HG02970 (cell line): ENCODE data around the gene FAM219A.
"Not testable (repeated sequence)": the region's sequence is repeated elsewhere in the genome, so short reads cannot be mapped to it uniquely, and the experiment has no call there.

Experiments used
- ATAC-seq: cut with Tn5 transposase; IDR thresholded peaks from one replicate; pipeline ENCODE4 v1.9.1; 2021; ENCODE audit warnings: mild to moderate bottlenecking, moderate library complexity, moderate number of reproducible peaks; ENCODE audit not compliant: unreplicated experiment, low FRiP score

Gene FAM219A

GRCh38 chr9:34379334-34380033 lies 78.9 kb downstream of the FAM219A start:
- no peak for ATAC-seq

DNA sequence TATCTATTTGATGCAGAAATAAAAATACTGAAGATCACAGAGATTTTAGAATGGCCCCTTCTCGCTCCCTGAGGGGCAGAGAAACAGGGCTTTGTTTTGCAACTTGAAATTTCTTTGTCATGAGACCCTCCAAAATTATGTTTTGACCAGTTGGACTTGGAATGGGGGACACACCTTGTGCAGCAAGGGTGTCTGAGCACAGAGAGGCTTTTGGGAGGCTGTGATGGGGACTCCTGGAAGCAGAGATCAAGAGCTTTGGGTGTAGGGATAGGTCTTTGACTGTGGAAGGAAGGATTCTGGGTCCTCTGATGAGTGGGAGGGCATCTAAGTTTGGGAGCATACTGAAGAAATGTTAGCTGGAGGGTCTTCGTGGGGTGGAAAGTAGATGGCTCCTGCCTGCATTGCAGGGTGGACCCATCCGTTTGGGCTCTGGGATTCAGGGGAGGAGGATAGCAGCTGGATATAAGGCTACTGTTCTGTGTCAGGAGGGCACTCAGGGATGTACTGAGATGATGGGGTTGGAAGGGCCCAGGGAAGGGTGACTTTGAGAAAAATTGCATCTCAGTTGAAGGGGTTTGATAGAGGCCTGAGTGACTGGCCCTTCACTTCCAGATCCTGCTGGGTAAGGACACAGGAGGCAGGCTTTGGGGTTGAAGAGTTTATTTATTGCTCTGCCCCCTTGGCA lies 79.9 kb downstream of the FAM219A start:
- no peak for ATAC-seq

- ATAC-seq: no peak
Measured at GRCh38 chr9:34377404-34377746, 81.0 kb downstream of the FAM219A start.

DNA sequence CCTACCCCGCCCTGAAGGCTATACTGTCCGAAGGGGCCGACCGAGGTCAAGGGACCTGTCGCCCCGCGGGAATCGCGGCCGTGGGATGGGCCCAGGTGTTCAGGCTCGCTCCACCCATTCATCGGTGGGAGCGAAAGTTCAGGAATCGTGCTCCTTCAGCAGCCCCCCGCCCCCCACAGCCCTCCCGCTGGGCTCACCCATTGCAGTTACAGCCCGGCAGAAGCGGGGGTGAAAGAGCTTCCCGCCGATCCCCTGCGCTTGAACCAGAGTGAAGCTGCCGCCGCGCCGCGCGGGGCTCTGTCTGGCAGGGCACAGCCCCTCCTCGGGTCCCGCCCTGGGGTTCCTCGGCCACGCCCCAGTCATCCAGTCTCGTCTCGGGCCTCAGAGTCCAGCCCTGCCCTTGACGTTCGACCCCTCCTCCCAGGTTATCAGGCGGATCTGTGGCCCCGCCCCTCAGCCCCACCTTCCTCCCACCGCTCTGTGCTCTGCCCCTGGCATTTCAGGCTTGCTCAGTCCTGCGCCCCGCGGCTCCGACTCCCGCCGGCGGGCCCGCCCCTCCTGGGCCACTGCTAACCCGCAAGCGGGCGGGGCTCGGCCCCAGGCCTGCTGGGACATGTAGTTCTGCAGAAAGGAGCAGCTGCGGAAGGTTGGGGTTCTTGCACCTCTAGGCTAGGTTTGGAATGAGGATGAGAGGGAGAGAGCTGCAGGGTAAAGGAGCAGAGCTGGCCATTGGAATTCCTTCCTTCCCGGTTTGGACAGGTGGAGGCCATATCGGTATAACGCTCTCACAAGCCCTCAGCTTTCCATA lies 81.6 kb downstream of the FAM219A start, which contains the start of gene MYORG:
Gene MYORG (minus strand): TSS at position 303 of the 808 bp plus-strand sequence. CDS start 3,955 bp downstream, outside the sequence.
- ATAC-seq: peak; percentile 77

DNA sequence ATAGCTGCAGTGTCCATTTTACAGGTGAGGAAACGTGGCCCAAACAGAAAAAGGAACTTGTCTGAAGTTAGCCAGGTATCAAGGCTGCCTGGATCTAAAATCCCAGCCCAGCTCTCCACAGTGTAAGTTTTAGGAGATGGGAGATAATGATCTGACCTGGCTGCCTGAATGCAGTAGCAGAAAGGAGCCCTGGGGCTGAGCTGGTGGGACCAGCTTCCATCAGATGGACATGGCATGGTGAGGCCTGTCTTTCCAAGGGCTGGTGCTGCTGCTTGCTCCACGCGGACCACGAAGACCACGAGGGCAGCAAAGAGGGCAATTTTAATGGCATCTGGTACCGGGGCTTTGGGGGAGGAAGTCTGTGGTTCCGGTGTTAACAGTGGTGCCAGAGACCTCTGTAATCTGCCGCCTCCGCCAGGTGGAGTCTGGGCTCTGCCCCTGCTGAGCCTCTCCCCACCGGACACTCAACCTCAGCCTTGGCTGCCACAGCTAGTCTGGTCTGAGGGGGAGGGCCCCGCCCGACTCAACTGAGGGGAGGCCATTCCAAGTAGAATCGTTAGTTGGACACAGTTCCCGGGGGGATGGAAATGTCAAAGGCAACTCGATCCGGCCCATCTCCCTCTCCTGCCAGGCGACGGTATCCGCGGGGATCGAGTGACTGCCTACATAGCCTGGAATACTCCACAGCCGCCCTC lies 82.3 kb downstream of the FAM219A start:
- ATAC-seq: no peak

GRCh38 chr9:34374905-34375552 lies 83.3 kb downstream of the FAM219A start:
- ATAC-seq: no peak

GRCh38 chr9:34374339-34374738 lies 84.0 kb downstream of the FAM219A start:
- no peak for ATAC-seq

- ATAC-seq: no peak
Measured at GRCh38 chr9:34373749-34374148, 84.6 kb downstream of the FAM219A start.

DNA sequence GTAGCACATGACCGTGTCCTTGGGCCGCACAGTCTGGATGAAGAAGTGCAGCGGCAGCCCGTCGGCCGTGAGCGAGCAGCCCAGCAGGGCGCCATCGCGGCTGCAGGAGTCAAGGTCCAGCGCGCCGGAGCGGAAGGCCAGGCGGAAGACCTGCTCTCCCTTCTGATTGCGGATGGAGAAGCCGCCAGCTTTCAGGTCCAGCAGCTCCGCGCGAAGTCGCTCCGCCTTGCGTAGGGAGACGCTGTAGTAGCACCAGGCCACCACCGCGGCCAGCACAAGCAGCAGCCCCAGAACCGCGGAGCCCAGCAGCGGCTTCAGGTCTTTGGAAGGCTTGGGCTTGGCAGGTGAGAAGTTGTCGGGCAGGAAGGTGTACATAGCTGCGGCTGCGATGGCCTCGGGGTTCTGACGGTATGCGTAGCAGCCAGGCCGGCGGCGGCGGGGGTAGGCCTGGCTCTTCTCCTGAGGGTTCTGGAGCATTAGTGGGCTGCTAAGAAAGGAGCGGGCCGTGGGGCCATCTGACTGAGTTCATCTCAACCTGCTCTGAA lies 85.8 kb downstream of the FAM219A start:
- no peak for ATAC-seq

DNA sequence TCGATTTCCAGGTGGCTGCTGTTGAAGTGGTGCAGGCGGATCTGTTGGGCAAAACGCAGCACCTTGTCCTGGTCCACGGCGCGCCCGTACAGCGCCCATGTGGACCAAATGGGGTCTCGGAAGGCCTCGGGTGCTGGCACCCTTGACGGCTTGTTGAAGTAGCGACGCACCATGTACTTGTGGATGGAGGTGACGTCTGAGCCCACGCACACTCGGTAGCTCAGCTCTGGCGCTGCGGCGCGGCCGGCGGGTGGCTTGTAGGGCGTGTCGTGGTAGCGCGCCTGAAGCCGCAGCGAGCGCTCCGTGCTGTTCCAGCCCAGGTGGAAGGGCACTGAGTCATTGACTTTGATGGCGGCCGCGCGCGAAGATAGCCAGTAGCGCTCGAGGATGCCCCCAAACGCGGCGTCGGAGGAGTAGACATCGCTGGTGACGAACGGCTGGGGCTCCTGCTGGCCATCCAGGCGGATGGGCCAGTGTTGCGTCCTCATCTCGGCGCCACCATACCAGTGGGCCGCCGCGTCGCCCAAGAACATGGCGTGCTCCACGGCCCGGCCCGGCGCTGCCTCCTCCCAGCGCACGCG lies 86.4 kb downstream of the FAM219A start:
- ATAC-seq: no peak

DNA sequence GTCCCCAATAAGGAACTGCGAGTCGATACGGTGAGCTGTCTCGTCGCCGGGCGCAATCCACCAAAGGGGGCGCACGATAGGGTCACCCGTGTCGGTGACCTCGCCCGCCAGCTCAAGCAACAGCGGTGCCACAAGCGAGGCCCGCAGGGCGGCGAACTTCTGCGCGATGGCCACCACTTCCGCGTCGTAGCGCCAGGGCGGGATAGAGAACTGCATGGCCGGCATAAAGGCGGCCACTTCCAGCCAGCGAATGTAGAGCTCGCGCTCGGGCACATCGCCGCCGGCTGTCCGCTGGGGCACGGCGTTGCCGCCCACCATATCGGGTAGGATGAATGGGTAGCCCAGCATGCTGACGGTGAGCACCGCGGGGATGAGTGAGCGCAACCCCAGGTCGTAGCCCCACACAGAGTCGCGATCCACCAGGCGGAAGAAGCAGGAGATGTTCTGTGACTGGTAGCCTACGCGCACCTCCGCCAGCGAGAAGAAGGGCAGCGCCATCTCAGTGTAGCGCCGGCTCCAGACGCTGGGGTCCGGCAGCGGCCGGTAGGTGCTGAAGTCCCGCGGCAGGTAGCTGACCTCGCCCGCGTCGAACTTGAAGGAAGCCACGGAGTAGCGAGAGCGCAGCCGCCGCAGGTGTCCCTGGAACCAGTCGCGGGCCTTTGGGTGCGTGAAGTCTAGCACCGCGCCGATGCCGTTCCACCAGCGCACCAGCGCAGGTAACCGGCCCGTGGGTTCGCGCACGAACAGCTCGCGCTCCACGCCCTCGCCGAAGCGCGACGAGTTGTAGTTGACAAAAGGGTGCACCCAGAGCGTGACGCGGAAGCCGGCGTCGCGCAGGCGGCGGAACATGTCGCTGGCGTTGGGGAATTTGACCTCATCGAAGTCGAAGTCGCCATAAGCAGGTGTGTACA lies 87.1 kb downstream of the FAM219A start:
- ATAC-seq: no peak

DNA sequence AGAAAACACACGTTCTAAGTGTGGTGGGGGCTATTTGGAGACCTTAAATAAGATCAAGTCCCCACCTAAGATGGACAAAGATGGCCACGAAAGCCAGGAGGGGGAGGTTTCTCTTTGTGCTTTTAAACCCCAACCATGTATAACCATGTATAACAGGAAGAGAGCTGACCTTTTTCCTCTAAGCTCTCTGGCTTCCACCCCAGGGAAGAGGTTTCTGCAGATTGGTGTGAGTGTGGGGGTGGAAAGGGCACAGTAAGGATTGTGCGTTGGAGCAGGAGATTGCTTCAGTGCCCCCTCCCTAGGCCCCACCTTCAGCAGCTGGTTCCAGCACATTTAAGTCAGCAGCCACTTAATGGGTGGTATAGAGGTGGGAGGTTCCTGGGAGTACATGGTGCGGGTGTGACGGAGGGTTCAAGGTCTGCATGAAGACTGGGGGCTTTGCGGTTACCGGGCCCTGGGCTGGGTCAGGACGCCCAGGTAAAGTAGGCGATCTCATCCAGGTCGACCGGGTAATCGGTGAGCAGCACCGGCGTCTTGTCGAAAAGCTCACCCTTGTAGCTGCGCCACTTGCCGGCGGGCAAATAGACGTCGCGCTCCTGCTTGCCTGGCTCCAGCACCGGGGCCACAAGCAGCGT lies 87.9 kb downstream of the FAM219A start:
- ATAC-seq: no peak

- no peak for ATAC-seq
Measured at GRCh38 chr9:34369636-34370035, 88.7 kb downstream of the FAM219A start.

- not testable (repeated sequence) for ATAC-seq
Measured at GRCh38 chr9:34368796-34369195, 89.6 kb downstream of the FAM219A start.

DNA sequence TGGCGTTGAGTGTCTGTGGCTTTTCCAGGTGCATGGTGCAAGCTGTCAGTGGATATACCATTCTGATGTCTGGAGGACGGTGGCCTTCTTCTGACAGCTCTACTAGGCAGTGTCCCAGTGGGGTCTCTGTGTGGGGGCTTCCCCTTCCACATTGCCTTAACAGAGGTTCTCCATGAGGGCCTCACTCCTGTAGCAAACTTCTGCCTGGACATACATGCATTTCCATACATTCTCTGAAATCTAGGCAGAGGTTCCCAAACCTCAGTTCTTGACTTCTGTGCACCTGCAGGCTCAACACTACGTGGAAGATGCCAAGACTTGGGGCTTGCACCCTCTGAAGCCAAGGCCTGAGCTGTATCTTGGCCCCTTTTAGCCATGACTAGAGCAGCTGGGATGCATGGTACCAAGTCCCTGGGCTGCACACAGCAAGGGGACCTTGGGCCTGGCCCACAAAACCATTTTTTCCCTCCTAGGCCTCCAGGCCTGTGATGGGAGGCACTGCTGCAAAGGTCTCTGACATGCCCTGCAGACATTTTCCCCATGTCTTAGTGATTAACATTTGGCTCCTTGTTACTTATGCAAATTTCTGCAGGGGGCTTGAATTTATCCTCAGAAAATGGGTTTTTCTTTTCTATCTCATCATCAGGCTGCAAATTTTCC lies 90.5 kb downstream of the FAM219A start:
- ATAC-seq: not testable (repeated sequence)

GRCh38 chr9:34366365-34366764 lies 92.0 kb downstream of the FAM219A start:
- no peak for ATAC-seq

DNA sequence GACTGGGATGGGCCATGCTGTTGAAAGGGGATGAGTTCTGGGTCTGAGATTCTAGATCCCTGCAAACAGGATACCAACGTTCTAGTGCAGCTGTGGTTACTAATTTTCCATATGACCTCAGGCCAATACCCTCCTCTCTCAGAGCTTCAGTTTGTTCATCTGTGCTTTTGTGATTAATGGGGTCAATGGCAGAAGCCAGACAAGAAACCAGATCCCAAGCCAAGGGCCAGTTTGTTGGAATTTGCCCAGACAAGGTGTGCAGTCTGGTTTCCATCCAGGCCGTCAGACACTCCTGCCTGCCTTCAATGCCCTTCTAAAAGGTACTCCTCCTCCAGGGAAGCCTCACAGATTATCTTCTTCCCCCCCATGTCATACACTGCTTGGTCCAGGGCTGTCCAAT lies 93.1 kb downstream of the FAM219A start:
- ATAC-seq: no peak
